IPS-20b (cell line): ENCODE measurements around the gene VAMP3.

Experiments
- H3K27ac ChIP-seq: one replicate; pipeline ENCODE4 v1.5.1; 2013; ENCODE audit warnings: low read length
- H3K27me3 ChIP-seq: 2 replicates; pipeline ENCODE4 v1.6.1; 2013; ENCODE audit warnings: mild to moderate bottlenecking, low read length, inconsistent platforms; ENCODE audit not compliant: insufficient read depth
- H3K36me3 ChIP-seq: 2 replicates; pipeline ENCODE4 v1.6.1; 2013; ENCODE audit warnings: low read depth, mild to moderate bottlenecking, inconsistent platforms, low read length, moderate library complexity; ENCODE audit not compliant: insufficient read depth
- H3K4me1 ChIP-seq: 2 replicates; pipeline ENCODE4 v1.6.1; 2013; ENCODE audit warnings: mild to moderate bottlenecking, control low read depth, inconsistent platforms, low read length, moderate library complexity; ENCODE audit not compliant: insufficient read depth
- H3K4me3 ChIP-seq: 2 replicates; pipeline ENCODE4 v1.5.1; 2013; ENCODE audit warnings: mild to moderate bottlenecking, low read length, inconsistent platforms
- H3K9ac ChIP-seq: 2 replicates; pipeline ENCODE4 v1.6.1; 2013; ENCODE audit warnings: low read depth, mild to moderate bottlenecking, inconsistent platforms, low read length, moderate library complexity
- H3K9me3 ChIP-seq: 2 replicates; pipeline ENCODE4 v1.6.1; 2013; ENCODE audit warnings: mild to moderate bottlenecking, low read depth, low read length, inconsistent platforms; ENCODE audit not compliant: insufficient read depth

The VAMP3 gene

DNA sequence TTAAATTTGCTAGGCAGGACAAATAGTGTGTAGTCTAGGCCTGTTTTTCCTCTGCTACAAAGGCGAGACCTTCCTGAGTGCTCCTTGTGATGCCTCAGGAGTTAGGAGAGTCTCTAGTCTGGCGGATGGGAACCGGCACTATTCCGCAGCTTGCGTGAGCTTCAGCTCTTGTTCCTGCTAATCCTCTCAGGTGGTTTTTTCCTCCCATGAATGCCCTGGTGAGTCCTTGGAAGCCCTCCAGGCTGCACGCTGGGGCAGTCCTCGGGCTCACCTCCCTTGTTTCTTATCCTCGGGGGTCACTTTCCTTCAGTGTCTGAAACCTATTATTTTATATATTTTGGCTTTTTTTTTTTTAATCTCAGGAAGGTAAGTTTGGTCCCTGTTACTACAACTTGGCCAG is 53.6 kb downstream of the VAMP3 start:
- H3K9me3 ChIP-seq = no peaks in the 10 kb centered on the region
- H3K27ac ChIP-seq = no peak overlapping the region
- no peaks in the 10 kb centered on the region for H3K27me3 ChIP-seq
- peaks cover 45% of the 10 kb centered on the region for H3K36me3 ChIP-seq
- H3K9ac ChIP-seq = no peak overlapping the region
- no peak overlapping the region for H3K4me3 ChIP-seq
- no peaks in the 10 kb centered on the region for H3K4me1 ChIP-seq

DNA sequence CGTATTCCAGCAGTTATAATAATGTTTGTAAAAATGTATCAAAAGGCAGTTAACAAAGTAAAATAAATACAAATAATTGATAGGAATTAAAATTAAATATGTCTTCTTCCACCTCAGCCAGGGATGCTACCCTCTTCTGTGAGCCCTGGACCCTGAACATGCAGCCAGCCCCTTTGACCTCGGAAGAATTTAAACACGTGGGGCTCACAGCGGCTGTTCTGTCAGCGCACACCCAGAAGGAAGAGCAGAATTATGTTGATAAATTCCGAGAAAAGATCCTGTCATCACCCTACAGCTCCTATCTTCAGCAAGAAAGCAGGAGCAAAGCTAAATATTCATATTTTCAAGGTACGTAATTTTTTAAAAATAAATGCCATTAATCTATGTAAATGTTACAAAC is 55.3 kb downstream of the VAMP3 start:
- Histone ChIP-seq H3K4me3 (no peak overlapping the region), H3K27ac (no peak overlapping the region), H3K9ac (no peak overlapping the region), H3K4me1 (no peaks in the 10 kb centered on the region), H3K9me3 (no peaks in the 10 kb centered on the region), H3K27me3 (no peaks in the 10 kb centered on the region), H3K36me3 (peaks cover 37% of the 10 kb centered on the region)

DNA sequence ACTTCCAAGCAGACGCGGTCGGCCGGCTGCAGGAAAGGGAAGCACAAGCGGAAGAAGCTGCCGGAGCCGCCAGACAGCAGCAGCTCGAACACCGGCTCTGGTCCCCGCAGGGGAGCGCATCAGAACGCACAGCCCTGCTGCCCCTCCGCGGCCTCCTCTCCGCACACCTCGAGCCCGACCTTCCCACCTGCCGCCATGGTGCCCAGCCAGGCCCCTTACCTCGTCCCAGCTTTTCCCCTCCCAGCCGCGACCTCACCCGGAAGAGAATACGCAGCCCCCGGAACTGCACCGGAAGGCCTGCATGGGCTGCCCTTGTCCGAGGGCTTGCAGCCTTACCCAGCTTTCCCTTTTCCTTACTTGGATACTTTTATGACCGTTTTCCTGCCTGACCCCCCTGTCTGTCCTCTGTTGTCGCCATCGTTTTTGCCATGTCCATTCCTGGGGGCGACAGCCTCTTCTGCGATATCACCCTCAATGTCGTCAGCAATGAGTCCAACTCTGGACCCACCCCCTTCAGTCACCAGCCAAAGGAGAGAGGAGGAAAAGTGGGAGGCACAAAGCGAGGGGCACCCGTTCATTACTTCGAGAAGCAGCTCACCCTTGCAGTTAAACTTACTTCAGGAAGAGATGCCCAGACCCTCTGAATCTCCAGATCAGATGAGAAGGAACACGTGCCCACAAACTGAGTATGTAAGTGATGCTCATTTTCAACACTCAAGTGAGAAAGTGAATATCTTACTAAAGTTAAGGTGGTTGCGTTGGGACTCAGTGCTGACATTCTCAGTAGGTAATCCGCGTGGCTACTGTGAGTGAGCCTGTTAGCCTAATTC is 56.2 kb downstream of the VAMP3 start:
- Histone ChIP-seq H3K4me1 (no peaks in the 10 kb centered on the region), H3K27ac (no peak overlapping the region), H3K9me3 (no peaks in the 10 kb centered on the region), H3K4me3 (no peak overlapping the region), H3K36me3 (peaks cover 36% of the 10 kb centered on the region), H3K27me3 (no peaks in the 10 kb centered on the region), H3K9ac (no peak overlapping the region)
